IMR-90 (cell line): ENCODE data around the gene SCAF11. TPM values are rescaled to one million over a fixed set of nuclear protein-coding genes. Genes with fewer than 3 reads are reported as not detected.

Experiments used
- ATAC-seq: fragments of 200-7000 bp; cut with Tn5 transposase; 2 replicates; pipeline ENCODE4 v1.9.1; 2020; ENCODE audit warnings: low read depth, mild to moderate bottlenecking, moderate library complexity
- BruUV-seq: library from RNA; stranded (reverse); fragments of 400-500 nt; replicated peaks from 2 replicates; lab custom pipeline; 2021; lab: Mats Ljungman, UMichigan
- CTCF ChIA-PET: fragments of 300-600 bp; formaldehyde crosslinking; extraction: SDS; loops from one replicate; lab custom pipeline; 2021; ENCODE audit warnings: antibody characterized with exemption; lab: Yijun Ruan, JAX
- POLR2A ChIA-PET: fragments of 300-600 bp; sonication (Branson Sonifier 250); formaldehyde crosslinking; loops from one replicate; lab custom pipeline; 2022; ENCODE audit warnings: antibody characterized with exemption; ENCODE audit not compliant: unreplicated experiment; lab: Charles Lee
- DNase-seq: peaks from one replicate; pipeline ENCODE4 v3.0.0; 2013
- H2AFZ ChIP-seq: replicated peaks from 2 replicates; pipeline ENCODE3; 2013; ENCODE audit warnings: low read length, mild to moderate bottlenecking; ENCODE audit not compliant: poor library complexity
- H2AK5ac ChIP-seq: 2 replicates; pipeline ENCODE4 v1.6.1; 2013; ENCODE audit warnings: low read depth, low read length, inconsistent platforms
- H2AK9ac ChIP-seq: replicated peaks from 2 replicates; pipeline ENCODE3; 2013; ENCODE audit warnings: mild to moderate bottlenecking, low read depth, low read length, moderate library complexity; ENCODE audit not compliant: poor library complexity
- H2BK120ac ChIP-seq: 2 replicates; pipeline ENCODE4 v1.6.1; 2013; ENCODE audit warnings: low read depth, low read length, inconsistent platforms
- H2BK15ac ChIP-seq: 3 replicates; pipeline ENCODE4 v1.6.1; 2013; ENCODE audit warnings: low read depth, low read length, inconsistent platforms
- H2BK20ac ChIP-seq: 2 replicates; pipeline ENCODE4 v1.6.1; 2013; ENCODE audit warnings: low read depth, mild to moderate bottlenecking, inconsistent platforms, low read length, moderate library complexity
- H2BK5ac ChIP-seq: 2 replicates; pipeline ENCODE4 v1.6.1; 2013; ENCODE audit warnings: mild to moderate bottlenecking, low read depth, low read length, inconsistent platforms; ENCODE audit not compliant: poor library complexity, severe bottlenecking
- H3K14ac ChIP-seq: replicated peaks from 2 replicates; pipeline ENCODE4 v1.6.1; 2013; ENCODE audit warnings: low read depth, low read length, inconsistent platforms
- H3K18ac ChIP-seq: 2 replicates; pipeline ENCODE4 v1.6.1; 2013; ENCODE audit warnings: low read depth, low read length, control low read depth
- H3K23ac ChIP-seq: 2 replicates; pipeline ENCODE4 v1.6.1; 2013; ENCODE audit warnings: low read depth, low read length, inconsistent platforms
- H3K27ac ChIP-seq: 2 replicates; pipeline ENCODE4 v1.5.1; 2013; ENCODE audit warnings: mild to moderate bottlenecking, control low read depth, low read length; ENCODE audit not compliant: insufficient read depth
- H3K27me3 ChIP-seq: 2 replicates; pipeline ENCODE4 v1.6.1; 2013; ENCODE audit warnings: low read length; ENCODE audit not compliant: control insufficient read depth, insufficient read depth
- H3K36me3 ChIP-seq: 2 replicates; pipeline ENCODE4 v1.6.1; 2013; ENCODE audit warnings: low read length, mixed read lengths; ENCODE audit not compliant: control insufficient read depth, insufficient read depth
- H3K4ac ChIP-seq: 2 replicates; pipeline ENCODE4 v1.6.1; 2013; ENCODE audit warnings: low read depth, low read length, inconsistent platforms
- H3K4me1 ChIP-seq: 2 replicates; pipeline ENCODE4 v1.6.1; 2013; ENCODE audit warnings: low read length, mixed read lengths; ENCODE audit not compliant: control insufficient read depth, insufficient read depth
- H3K4me2 ChIP-seq: 2 replicates; pipeline ENCODE4 v1.6.1; 2013; ENCODE audit warnings: low read depth, mild to moderate bottlenecking, control low read depth, low read length, moderate library complexity
- H3K4me3 ChIP-seq: 2 replicates; pipeline ENCODE4 v1.5.1; 2013; ENCODE audit warnings: low read depth, mild to moderate bottlenecking, control low read depth, low read length, moderate library complexity; ENCODE audit not compliant: insufficient read depth
- H3K56ac ChIP-seq: 2 replicates; pipeline ENCODE4 v1.6.1; 2013; ENCODE audit warnings: low read length, inconsistent platforms; ENCODE audit not compliant: insufficient read depth; ENCODE audit errors: extremely low read depth
- H3K79me1 ChIP-seq, 2 experiments: 2 replicates each; pipeline ENCODE4 v1.6.1; 2013; ENCODE audit warnings: low read length in 2 of 2, inconsistent platforms in 1 of 2, low read depth in 1 of 2
- H3K9ac ChIP-seq: 2 replicates; pipeline ENCODE4 v1.6.1; 2013; ENCODE audit warnings: low read depth, low read length, control low read depth
- H3K9me1 ChIP-seq: 2 replicates; pipeline ENCODE4 v1.6.1; 2013; ENCODE audit warnings: low read length, inconsistent platforms; ENCODE audit not compliant: insufficient read depth
- H3K9me3 ChIP-seq: 2 replicates; pipeline ENCODE4 v1.6.1; 2013; ENCODE audit warnings: low read length; ENCODE audit not compliant: control insufficient read depth, insufficient read depth
- H4K20me1 ChIP-seq: 2 replicates; pipeline ENCODE4 v1.6.1; 2013; ENCODE audit warnings: low read length, inconsistent platforms; ENCODE audit not compliant: insufficient read depth
- H4K5ac ChIP-seq: 2 replicates; pipeline ENCODE4 v1.6.1; 2013; ENCODE audit warnings: mild to moderate bottlenecking, low read depth, low read length, control low read depth
- H4K8ac ChIP-seq, 2 experiments: 2 replicates each; pipeline ENCODE4 v1.6.1; 2013; ENCODE audit warnings: low read depth in 2 of 2, low read length in 2 of 2, control low read depth in 1 of 2, inconsistent platforms in 1 of 2
- H4K91ac ChIP-seq: 2 replicates; pipeline ENCODE4 v1.6.1; 2013; ENCODE audit warnings: low read depth, low read length, inconsistent platforms; ENCODE audit not compliant: insufficient read depth
- CEBPB ChIP-seq: IDR thresholded peaks from 2 replicates; pipeline ENCODE4 v1.6.1; 2012; ENCODE audit warnings: low read depth, low read length, improper control_type of control experiment
- CHD1 ChIP-seq: IDR thresholded peaks from 2 replicates; pipeline ENCODE4 v1.6.1; 2012; ENCODE audit warnings: low read depth, low read length, improper control_type of control experiment
- ELK1 ChIP-seq: fragments of 150-350 bp; IDR thresholded peaks from 2 replicates; pipeline ENCODE4 v1.6.1; 2016; ENCODE audit warnings: low read depth, mild to moderate bottlenecking, low read length, moderate library complexity, borderline replicate concordance
- MAFK ChIP-seq: IDR thresholded peaks from 2 replicates; pipeline ENCODE4 v1.6.1; 2012; ENCODE audit warnings: low read depth, low read length, improper control_type of control experiment
- MAZ ChIP-seq: IDR thresholded peaks from 2 replicates; pipeline ENCODE4 v1.6.1; 2012; ENCODE audit warnings: low read depth, mild to moderate bottlenecking, low read length, improper control_type of control experiment, moderate library complexity, borderline replicate concordance
- NFE2L2 ChIP-seq: fragments of 150-350 bp; IDR thresholded peaks from 2 replicates; pipeline ENCODE4 v1.6.1; 2016; ENCODE audit warnings: low read depth, mild to moderate bottlenecking, low read length
- RAD21 ChIP-seq: IDR thresholded peaks from 2 replicates; pipeline ENCODE4 v1.6.1; 2012; ENCODE audit warnings: low read length, improper control_type of control experiment
- RCOR1 ChIP-seq: IDR thresholded peaks from 2 replicates; pipeline ENCODE4 v1.6.1; 2012; ENCODE audit warnings: mild to moderate bottlenecking, low read length, improper control_type of control experiment; ENCODE audit not compliant: insufficient replicate concordance
- RFX5 ChIP-seq: IDR thresholded peaks from 2 replicates; pipeline ENCODE4 v1.8.0; 2012; ENCODE audit warnings: low read depth, mild to moderate bottlenecking, low read length, moderate library complexity
- SMC3 ChIP-seq: fragments of 150-350 bp; IDR thresholded peaks from 2 replicates; pipeline ENCODE4 v1.6.1; 2016; ENCODE audit warnings: low read depth, mild to moderate bottlenecking, antibody characterized with exemption, low read length, moderate library complexity
- USF2 ChIP-seq: fragments of 150-350 bp; IDR thresholded peaks from 2 replicates; pipeline ENCODE4 v1.6.1; 2017; ENCODE audit warnings: mild to moderate bottlenecking, antibody characterized with exemption, low read length, low read depth
- WGBS, 2 experiments: methylation state at CpG; one replicate each; pipeline versions ENCODE4 v1.1.5 to v1.1.7; 2013; ENCODE audit warnings: missing lambda C conversion rate in 2 of 2; ENCODE audit not compliant: insufficient read length in 1 of 2; ENCODE audit errors: extremely low coverage in 2 of 2; 5-methylcytosine and 5-hydroxymethylcytosine counted together
- dilution Hi-C: fragments of 300-500 bp; cut with HindIII; formaldehyde crosslinking; loops from one replicate; pipeline ENCODE4 v1.14.3; 2018; ENCODE audit warnings: low sequenced_read_pairs; ENCODE audit not compliant: unreplicated experiment
- in situ Hi-C: fragments of 300-500 bp; cut with MboI; formaldehyde crosslinking; loops from 3 replicates; pipeline ENCODE4 v1.14.3; 2019; ENCODE audit warnings: low sequenced_read_pairs, inconsistent platforms, mixed read lengths
- intact Hi-C: fragments of 100-400 bp; cut with micrococcal nuclease; formaldehyde crosslinking; loops from 2 replicates; pipeline ENCODE4 v1.10.0; 2022
- polyA plus RNA-seq, 3 experiments: library from polyadenylated mRNA; depleted of rRNA; stranded (reverse); fragments of >200 nt; gene quantifications; 2 replicates each; pipeline ENCODE4 v1.2.3, GENCODE V29; 2012; ENCODE audit warnings: low replicate concordance in 1 of 3
- total RNA-seq: library from RNA; depleted of rRNA; stranded (reverse); fragments of >200 nt; gene quantifications from 2 replicates; pipeline ENCODE4 v1.2.3, GENCODE V29; 2012

SCAF11 gene
- total and polyA plus RNA-seq, 2 of the 4 experiments (the other 2 are of a cell fraction) = 33.9 to 70.4 TPM

- no TSS peak for BruUV-seq
- H4K20me1 ChIP-seq = peaks cover 10% of the 10 kb centered on the region; the same call in 1 of the 2 replicates
- no CpG with 5 or more reads among the region's 4 CpGs for WGBS, 2 experiments
Measured at GRCh38 chr12:45962553-45963325, 27.6 kb downstream of the SCAF11 start.

More at GRCh38 chr12:45962553-45963325, 27.6 kb downstream of the SCAF11 start:
- no peak overlapping the region for H2BK15ac ChIP-seq
- H3K9me3 ChIP-seq = no peaks in the 10 kb centered on the region
- H3K4me2 ChIP-seq = no peak overlapping the region
- 0 out of 2 replicates have a peak, but pooled peaks cover 6% of the 10 kb centered on the region for H3K9me1 ChIP-seq
- peaks cover 7 to 36% of the 10 kb centered on the region in 2 experiments; a peak in 3 of 4 replicates for H3K79me1 ChIP-seq
- no peak overlapping the region for H3K23ac ChIP-seq
- H2BK5ac ChIP-seq = no peak overlapping the region
- H2BK20ac ChIP-seq = no peak overlapping the region
- H3K4me3 ChIP-seq = no peak overlapping the region
- peaks cover 9% of the 10 kb centered on the region for H3K4me1 ChIP-seq
- H3K9ac ChIP-seq = no peak overlapping the region
- H3K27me3 ChIP-seq = no peaks in the 10 kb centered on the region
- no peak overlapping the region for H4K8ac ChIP-seq
- no peaks in the 10 kb centered on the region for H3K36me3 ChIP-seq
- H2AFZ ChIP-seq = no peak overlapping the region
- no peak overlapping the region for H3K14ac ChIP-seq
- dilution Hi-C loops = no loop called here
- TF ChIP-seq USF2 (no peak), MAFK (no peak), SMC3 (no peak), CHD1 (no peak), RFX5 (no peak), CEBPB (no peak), RAD21 (no peak), MAZ (no peak), RCOR1 (no peak), ELK1 (no peak), NFE2L2 (no peak)
- POLR2A ChIA-PET = interaction anchor here (0.6 kb wide), 1 partner anchor 8 kb away, joined by 6 read pairs; no protein-coding TSS in a partner anchor
- H2AK9ac ChIP-seq = no peak overlapping the region
- intact Hi-C loops = no loop called here
- in situ Hi-C loops = no loop called here
- H4K91ac ChIP-seq = no peak overlapping the region
- no peak overlapping the region for H3K18ac ChIP-seq
- DNase-seq (no peak), ATAC-seq (no peak)
- CTCF ChIA-PET = no interaction called here
- H2BK120ac ChIP-seq = no peak overlapping the region
- H3K4ac ChIP-seq = no peak overlapping the region
- H4K5ac ChIP-seq = no peak overlapping the region
- no peak overlapping the region for H3K27ac ChIP-seq
- no peak overlapping the region for H2AK5ac ChIP-seq
- no peak overlapping the region for H3K56ac ChIP-seq
